K562 (cell line): ENCODE measurements around the gene STAP1. TPM values are rescaled to one million over a fixed set of nuclear protein-coding genes. Genes with fewer than 3 reads are reported as not detected.
A peak's percentile ranks its signal among the peaks of the same experiment; 100 is the strongest.

ENCODE experiments used
- ARID3A ChIP-seq: IDR thresholded peaks from 2 replicates; pipeline ENCODE4 v1.6.1; 2012; ENCODE audit warnings: low read depth, low read length, improper control_type of control experiment, borderline replicate concordance
- EP300 ChIP-seq: IDR thresholded peaks from 2 replicates; pipeline ENCODE4 v1.6.1; 2012; ENCODE audit warnings: low read length, improper control_type of control experiment
- HOMEZ ChIP-seq: fragments of 250-450 bp; sonication (Bioruptor Pico); IDR thresholded peaks from 2 replicates; pipeline ENCODE4 v1.4.0; 2020; ENCODE audit warnings: mild to moderate bottlenecking, moderate library complexity
- HSF4 ChIP-seq: fragments of 250-450 bp; sonication (Bioruptor Pico); IDR thresholded peaks from 2 replicates; pipeline ENCODE4 v2.1.2; 2022; ENCODE audit warnings: mild to moderate bottlenecking, moderate library complexity, borderline replicate concordance
- MTA3 ChIP-seq: fragments of 450-650 bp; formaldehyde crosslinking; IDR thresholded peaks from 2 replicates; pipeline ENCODE4 v1.6.1; 2017; ENCODE audit warnings: mild to moderate bottlenecking, borderline replicate concordance
- PTRF ChIP-seq: fragments of 450-650 bp; IDR thresholded peaks from 2 replicates; pipeline ENCODE4 v1.6.1; 2016; ENCODE audit warnings: mild to moderate bottlenecking, missing genetic modification characterization, missing compliant biosample characterization
- polyA plus RNA-seq, 8 experiments: library from polyadenylated mRNA; depleted of rRNA in 4 of 8; stranded (reverse) in 5 of 8; unstranded in 3 of 8; fragments of >200 nt; fragmentation: Nextera tagmentation in 2 of 8; fragmentation: Illumina TruSeq in 1 of 8; extraction: Ambion mirVana in 2 of 8; extraction: Trizol in 1 of 8; gene quantifications; 2 replicates each; pipeline versions ENCODE4 v1.2.1 to v1.2.3, GENCODE V29; 2011 to 2014; ENCODE audit warnings: inconsistent platforms in 1 of 8, missing spikeins in 1 of 8
- total RNA-seq, 7 experiments: library from RNA; depleted of rRNA in 6 of 7; stranded (reverse); fragments of >200 nt in 6 of 7; fragmentation: Illumina TruSeq in 2 of 7; extraction: Trizol in 2 of 7; gene quantifications; 2 replicates each; pipeline versions ENCODE4 v1.2.1 to v1.2.3, GENCODE V29; 2011 to 2021; ENCODE audit warnings: low replicate concordance in 1 of 7
- TF ChIP-seq, protein P1 (sequence below), 2 experiments: fragments of 450-650 bp in 1 of 2; sonication (generic) in 1 of 2; formaldehyde crosslinking in 1 of 2; IDR thresholded peaks in 1 of 2; conservative IDR thresholded peaks in 1 of 2; 2 replicates each; pipeline versions ENCODE4 v1.6.1 to v1.8.1; 2016 to 2023; ENCODE audit warnings: mild to moderate bottlenecking in 2 of 2, moderate library complexity in 2 of 2, inconsistent platforms in 1 of 2, missing genetic modification reagents in 1 of 2

Gene STAP1
- total and polyA plus RNA-seq, 9 of the 15 experiments (the other 6 are each of a cell fraction or from before 2014, with no cell fraction given): 0.50 to 5.6 (median 1.4) TPM

DNA sequence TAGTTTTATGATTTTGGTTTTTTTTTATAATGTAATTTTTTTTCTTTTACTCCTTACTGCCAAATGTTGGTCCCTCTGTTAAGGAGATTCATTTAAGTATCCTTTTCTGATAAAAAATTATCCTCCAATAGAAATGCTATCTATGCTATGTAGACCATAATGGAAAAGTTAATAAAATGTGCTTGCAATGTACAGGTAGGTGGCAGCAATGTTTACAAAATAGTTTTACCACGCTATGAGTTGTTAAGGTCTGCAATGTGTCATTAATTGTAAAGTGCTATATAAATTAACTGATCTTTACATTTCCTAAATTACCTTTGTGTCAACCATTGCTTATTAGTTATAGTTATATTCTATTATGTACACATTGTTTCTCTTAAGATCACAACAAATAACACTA, 9.4 kb upstream of the STAP1 start (continued):
- TF ChIP-seq ARID3A: peak; percentile 80; the same call in 1 of the 2 replicates
- TF ChIP-seq HSF4: no peak
- no peak for TF ChIP-seq PTRF (tag)
- no peak for TF ChIP-seq MTA3
- TF ChIP-seq, protein P1, sequence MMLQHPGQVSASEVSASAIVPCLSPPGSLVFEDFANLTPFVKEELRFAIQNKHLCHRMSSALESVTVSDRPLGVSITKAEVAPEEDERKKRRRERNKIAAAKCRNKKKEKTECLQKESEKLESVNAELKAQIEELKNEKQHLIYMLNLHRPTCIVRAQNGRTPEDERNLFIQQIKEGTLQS (IDR thresholded peaks at IDR 0.05): no peak
- TF ChIP-seq, protein P1 (CRISPR knock-in tag; conservative IDR thresholded peaks at IDR 0.05): no peak
- TF ChIP-seq EP300: no peak
- TF ChIP-seq HOMEZ (CRISPR knock-in tag): no peak
- TF ChIP-seq, all 486 proteins: peak for 4
